Measurements from ENCODE around the gene BFAR.
"Not testable (repeated sequence)": the region's sequence is repeated elsewhere in the genome, so short reads cannot be mapped to it uniquely, and the experiment has no call there.

BFAR gene

GRCh38 chr16:14685870-14686793, 53.4 kb downstream of the BFAR start:
- not testable (repeated sequence) for DNase-seq (ENCODE audit: low spot score)

GRCh38 chr16:14694129-14694528, 61.4 kb downstream of the BFAR start, which contains the start of gene PLA2G10:
TSS of gene PLA2G10 (minus strand) at chr16:14694308. CDS start at chr16:14694229, 79 bp downstream.
- not testable (repeated sequence) for DNase-seq (ENCODE audit: low spot score)

GRCh38 chr16:14701859-14702258, 69.1 kb downstream of the BFAR start:
- not testable (repeated sequence) for DNase-seq (ENCODE audit: low spot score)

GRCh38 chr16:14702672-14703071, 69.9 kb downstream of the BFAR start:
- not testable (repeated sequence) for DNase-seq (ENCODE audit: low spot score)

- DNase-seq (ENCODE audit: low spot score), result not testable (repeated sequence)
Measured at GRCh38 chr16:14703156-14704011, 70.6 kb downstream of the BFAR start, which contains the start of gene NPIPA3. TSS of gene NPIPA3 (plus strand) at chr16:14703411. CDS start at chr16:14708944, 5,533 bp downstream.
